Measurements from ENCODE around the gene ZSCAN31.
A peak's percentile ranks its signal among the peaks of the same experiment; 100 is the strongest.
"Not testable (repeated sequence)": the region's sequence is repeated elsewhere in the genome, so short reads cannot be mapped to it uniquely, and the experiment has no call there.

Gene ZSCAN31

DNA sequence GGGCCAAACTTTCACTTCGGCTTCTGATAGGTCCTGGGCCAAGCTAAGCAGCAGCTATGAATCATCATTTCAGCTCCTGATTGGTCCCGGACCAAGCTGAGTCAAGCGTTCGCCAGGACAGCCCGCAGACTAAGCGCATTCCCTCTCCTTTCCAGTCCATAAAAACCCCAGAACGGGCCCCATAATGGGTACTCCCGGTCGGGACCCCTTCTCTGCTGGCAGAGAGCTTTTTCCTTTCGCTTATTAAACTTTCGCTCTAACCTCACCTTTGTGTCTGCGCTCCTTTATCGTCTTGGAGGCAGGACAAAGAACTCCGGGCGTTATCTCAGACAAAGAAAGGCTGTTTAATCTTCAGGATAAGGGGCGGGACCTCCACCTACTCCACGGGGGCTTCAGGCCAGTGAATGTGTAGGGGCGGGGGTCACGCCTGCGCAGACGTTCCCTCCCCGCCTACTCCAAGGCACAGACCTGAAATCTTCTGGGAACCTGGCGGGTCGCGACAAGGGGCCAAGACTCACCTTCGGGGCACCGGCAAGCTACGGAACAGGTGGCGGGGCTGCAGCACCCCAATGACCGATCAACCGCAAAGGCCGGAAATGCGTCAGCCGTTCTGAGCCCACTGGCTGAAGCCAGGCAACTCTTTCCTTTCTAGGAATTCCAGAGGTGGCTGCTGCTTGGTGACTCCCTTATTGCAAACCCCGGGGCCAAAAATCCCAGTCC, at the start of gene ZSCAN31:
TSS of gene ZSCAN31 (minus strand) at position 585 of the 720 bp plus-strand sequence. CDS start 6,465 bp downstream, outside the sequence.
- peak; percentile 95 for DNase-seq

DNA sequence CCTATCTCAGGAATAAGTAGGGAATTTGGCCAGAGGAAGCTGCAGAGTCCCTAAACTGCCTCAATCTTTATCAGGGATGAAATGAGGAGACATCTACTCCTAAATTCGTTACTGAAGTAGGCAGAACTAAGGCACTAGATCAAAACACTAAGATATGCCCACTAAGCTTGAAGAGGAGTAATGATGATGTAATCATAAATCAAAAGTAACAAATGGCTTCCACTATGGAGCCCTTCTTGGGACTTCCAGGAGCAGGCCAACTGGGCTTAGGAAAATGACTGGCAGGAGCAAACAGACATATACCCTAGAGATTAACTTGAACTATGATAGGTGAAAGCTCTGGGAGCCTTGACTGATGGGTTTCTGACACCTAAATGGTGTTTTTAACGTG, 48.2 kb upstream of the ZSCAN31 start:
- no peak for DNase-seq

DNA sequence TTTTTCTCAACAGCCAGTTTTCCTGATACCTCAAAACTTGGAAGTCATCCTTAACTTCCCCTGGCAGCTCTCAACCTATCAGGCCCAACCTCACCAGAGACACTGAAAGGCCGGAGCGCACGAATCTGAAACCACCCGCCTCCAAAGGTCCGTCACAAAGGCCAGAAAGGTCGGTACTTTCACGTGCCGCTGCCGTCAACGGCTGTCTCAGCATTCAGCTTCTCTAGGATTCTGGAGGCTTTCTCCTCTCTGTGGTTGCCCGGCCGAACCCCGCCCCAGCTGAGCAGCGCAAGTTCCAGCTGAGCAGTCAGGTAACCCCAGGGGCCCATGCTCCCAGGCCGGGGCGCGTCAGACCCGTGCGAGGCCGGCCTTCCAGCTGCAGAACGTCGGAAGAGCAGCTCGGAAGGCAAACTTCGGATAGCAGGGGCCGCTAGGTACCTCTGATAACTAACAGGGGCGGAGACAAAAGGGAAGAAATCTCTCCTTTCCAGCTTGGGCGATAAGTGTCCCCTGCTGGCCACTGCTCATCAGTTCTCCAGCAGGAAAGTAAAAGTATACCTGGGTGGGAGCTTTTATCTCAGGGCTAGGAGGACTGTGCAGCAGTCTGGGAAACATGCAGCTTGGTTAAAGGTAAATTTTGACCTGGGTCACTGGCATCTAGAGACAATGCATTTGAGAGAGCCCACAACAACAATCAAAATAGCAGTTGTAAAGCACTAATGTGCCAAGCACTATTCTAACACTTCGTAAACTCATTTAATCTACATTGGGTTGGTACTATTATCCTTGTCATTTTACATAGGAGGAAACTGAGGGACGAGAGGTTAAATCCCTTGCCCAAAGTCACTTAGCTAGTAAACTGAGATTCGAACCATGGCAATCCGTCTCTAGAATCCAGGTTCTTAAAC, 47.5 kb upstream of the ZSCAN31 start:
- DNase-seq: peak; percentile 86

DNA sequence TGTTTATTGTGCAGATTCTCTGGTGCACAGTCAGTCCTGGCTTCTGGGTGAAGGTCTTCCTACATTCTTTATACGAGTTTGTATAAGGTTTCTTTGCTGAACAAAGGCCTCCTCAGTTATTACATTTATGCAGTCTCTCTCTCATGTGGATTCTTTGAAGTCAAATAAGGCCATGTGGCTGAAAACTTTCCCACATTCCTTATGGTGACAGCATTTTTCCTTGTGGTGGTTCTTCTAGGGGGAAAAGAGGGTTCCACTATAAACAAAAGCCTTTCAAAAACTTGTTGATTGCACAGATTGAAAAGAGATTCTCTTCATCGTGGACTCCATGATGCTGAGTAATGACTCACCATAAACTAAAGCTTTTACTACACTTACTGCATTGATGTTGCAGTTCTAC, 44.4 kb upstream of the ZSCAN31 start:
- no peak for DNase-seq

DNA sequence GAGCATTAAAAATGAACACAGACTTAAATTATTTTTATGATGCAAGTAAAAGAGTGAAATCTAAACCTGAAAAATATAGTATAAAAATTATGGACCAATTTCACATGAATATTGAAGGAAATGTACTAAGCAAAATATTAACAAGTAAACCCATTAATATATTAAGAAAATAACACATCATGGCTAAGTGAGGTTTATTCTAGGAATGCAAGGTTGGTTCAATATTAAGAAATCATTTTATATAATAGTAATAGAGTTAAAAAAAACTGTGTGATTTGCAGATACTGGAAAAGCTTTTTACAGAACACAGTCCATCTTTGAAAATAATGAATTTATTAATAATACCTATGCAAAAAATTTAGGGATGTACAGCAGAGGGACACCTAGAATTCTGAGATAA, 42.7 kb upstream of the ZSCAN31 start:
- DNase-seq: no peak

DNA sequence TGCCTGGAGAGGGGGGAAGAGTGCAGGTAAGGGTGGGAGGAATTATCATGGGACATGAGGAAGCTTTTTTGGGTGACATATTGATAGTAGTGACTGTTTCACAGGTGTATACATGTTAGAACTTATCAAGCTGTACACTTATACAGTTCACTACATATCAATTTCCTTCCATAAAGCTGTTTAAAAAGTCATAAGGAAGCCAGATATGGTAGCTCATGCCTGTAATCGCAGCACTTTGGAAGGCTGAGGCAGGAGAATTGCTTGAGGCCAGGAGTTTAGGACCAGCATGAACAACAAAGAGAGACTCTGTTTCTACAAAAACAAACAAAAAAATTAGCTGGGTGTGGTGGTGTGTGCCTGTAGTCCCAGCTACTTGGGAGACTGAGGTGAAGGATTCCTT, 41.9 kb upstream of the ZSCAN31 start:
- DNase-seq: no peak

DNA sequence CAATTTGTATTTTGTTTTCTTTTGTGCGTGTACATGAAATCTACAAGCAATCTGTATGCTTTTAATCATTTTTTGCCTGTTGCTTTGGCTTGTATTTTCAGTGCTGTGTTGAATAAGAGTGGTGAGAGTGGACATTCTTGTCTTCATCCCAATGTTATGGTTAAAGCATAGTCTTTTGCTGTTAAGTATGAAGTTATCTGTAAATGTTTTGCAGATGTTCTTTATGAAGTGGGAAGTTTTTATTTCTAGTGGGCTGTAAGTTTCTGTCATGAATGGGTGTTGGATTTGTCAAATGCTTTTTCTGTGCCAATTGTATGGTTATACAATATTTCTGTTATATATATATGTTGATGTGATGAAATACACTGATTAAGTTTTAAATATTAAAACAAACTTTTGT, 38.0 kb upstream of the ZSCAN31 start:
- DNase-seq: no peak

DNA sequence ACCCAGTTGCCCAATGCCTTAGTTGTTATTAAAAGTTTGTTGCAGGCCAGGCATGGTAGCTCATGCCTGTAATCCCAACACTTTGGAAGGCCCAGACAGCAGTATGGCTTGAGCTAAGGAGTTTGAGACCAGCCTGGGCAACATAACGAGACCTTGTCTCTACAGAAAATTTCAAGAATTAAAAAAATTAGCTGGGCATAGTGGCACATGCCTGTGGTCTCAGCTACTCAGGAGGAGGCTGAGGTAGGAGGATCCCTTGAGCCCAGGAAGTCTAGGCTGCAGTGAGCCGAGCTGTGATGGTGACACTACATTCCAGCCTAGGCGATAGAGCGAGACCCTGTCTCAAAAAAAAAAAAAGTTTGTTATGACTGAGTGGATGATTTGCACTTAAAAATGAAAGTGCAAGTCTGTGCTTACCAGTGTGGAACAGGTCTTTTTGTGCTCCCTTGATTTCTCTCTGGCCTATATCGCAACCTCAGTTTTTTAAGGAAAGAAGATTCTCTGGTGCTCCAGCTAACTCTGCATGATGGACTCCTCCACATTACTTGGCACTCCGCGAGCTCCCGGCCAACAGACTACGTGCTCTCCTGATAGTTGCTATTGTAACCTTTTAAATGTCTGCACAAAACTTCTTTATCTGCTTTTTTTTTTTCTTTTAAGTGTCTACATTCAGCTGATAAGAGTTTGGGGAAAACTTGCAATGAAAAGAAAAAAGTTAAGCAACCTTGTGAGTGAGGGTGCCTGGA, 35.9 kb upstream of the ZSCAN31 start:
- DNase-seq: no peak

DNA sequence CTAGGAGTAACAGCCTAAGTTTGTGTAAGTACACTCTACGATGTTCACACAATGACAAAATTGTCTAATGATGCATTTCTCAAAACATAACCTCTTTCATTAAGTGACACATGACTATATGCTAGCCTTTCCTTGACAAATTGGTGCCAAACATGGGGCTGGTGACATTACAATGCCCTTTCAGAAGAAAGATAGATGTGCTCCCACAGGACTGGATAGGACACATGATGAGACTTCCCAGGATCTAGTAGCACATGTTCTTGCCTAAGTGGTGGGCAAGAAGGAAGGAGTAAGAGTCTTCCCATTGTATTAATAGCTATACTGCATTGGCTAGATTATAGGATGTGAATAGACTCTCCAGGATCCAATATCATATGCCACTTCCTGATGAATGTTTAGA, 35.3 kb upstream of the ZSCAN31 start:
- DNase-seq: no peak

DNA sequence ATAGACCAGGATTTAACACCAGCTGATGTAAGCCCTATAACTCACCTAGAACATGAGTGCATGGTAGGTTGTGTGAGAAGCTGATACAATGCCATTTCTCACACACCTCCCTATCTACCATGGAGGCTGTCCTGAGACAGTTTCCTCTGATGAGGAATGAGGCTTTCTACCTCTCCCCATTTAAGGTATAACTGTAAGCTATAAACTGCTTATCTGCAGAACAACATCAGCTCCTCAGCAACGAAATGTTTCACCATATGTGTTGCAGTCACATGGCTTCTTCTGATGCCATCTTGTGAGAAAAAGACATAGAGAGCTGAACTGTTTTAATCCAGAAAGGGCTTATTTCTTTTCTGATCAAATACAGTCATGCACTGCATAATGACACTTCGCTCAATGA, 34.5 kb upstream of the ZSCAN31 start:
- no peak for DNase-seq

DNA sequence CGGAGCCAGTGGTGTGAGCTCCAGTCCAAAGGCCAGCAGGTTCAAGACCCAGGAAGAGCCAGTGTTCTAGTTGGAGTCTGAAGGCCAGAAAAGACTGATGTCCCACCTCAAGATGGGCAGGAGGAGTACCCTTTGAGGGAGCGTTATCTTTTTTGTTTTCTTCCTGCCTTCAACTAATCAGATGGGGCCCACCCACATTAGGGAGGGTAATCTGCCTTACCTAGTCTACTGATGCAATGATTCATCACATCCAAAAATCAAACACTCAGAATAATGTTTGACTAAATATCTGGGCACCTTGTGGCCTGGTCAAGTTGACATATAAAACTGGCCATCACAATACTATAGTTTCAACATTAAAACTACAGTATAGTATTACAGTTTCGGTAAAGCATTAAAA, 33.5 kb upstream of the ZSCAN31 start:
- DNase-seq: no peak

DNA sequence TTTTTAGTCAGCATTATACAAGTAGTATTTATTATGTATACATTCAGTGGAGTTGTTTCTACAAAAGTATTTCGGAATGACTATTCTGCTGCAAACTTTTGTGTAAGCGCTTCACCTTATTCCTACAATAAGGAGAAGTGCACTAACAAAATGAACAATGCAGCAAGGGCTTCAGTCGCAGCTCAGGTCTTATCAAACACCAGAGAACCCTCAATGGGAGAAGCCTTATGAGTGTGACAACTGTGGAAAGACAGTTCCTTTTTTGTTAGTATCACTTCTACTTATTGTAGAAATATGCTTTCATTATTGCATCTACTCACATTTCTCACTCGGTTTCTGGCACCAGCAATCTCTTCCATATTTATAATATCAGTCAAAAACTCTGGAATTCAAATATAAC, 32.6 kb upstream of the ZSCAN31 start:
- DNase-seq: no peak

DNA sequence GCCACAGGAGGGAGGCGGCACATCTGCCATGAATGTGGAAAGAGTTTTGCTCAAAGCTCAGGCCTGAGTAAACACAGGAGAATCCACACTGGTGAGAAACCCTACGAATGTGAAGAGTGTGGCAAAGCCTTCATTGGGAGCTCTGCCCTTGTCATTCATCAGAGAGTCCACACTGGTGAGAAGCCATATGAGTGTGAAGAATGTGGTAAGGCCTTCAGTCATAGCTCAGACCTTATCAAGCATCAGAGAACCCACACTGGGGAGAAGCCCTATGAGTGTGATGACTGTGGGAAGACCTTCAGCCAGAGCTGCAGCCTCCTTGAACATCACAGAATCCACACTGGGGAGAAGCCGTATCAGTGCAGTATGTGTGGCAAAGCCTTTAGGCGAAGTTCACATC, 29.6 kb upstream of the ZSCAN31 start:
- not testable (repeated sequence) for DNase-seq

DNA sequence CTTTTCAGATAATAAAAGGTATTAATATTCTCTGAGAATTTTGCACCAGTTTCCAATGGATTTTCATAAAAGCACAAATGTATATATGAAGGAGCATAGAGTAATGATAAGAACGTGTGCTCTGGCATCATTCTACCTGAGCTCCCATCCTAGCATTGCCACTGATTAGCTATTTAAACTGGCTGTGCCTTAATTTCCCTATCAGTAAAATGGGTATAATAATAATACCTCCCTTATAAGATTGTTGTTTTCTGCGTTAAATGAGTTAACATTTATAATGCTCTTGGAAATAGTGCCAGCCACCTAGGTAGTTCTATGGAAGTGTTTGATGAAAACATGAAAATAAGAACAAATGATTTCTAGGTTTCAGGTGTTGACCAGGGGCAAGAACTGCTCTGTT, 25.0 kb upstream of the ZSCAN31 start:
- no peak for DNase-seq

DNA sequence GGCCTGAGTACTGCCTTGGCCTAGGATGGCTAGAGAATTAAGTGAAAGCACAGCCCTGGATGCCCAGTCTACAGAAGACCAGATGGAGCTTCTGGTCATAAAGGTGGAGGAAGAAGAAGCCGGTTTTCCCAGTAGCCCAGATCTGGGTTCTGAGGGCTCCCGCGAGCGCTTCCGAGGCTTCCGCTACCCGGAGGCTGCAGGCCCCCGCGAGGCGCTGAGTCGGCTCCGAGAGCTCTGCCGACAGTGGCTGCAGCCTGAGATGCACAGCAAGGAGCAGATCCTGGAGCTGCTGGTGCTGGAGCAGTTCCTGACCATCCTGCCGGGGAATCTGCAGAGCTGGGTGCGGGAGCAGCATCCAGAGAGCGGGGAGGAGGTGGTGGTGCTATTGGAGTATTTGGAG, 23.6 kb upstream of the ZSCAN31 start:
- DNase-seq: not testable (repeated sequence)

DNA sequence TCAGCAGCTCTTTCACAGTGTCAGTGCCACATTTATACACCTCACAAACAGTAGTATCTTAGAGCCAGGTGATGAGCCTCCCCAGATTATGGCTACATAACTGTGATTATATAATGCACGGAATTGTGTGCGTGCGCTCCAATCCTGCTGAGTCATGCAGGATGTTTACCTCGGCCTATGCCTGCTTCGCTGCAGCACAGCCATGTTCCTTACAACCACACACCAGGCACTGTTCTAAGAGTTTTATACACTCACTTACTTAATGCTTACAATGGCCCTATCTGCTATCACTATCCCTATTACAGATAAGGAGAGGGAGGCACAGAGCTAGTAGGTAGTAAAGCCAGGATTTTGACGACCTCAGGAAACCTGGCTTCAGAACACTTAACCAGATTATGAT, 21.1 kb upstream of the ZSCAN31 start:
- no peak for DNase-seq

DNA sequence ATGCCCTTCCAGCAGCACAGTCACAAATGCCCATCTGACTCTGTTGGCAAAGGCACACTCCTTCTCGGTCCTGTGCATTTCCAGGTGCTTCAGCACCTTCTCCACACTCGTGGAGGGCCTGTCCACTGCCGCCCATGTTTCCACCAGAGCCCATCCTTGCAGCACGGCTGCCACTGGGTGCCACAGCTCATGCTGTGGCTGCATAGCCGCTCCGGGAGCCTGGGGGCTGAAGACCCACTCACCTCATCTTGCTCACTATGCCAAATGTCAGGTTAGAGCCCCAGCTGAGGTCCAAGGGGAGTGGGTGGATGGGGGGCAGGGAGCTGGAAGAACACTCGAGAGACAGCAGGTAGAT, 20.7 kb upstream of the ZSCAN31 start:
- no peak for DNase-seq

DNA sequence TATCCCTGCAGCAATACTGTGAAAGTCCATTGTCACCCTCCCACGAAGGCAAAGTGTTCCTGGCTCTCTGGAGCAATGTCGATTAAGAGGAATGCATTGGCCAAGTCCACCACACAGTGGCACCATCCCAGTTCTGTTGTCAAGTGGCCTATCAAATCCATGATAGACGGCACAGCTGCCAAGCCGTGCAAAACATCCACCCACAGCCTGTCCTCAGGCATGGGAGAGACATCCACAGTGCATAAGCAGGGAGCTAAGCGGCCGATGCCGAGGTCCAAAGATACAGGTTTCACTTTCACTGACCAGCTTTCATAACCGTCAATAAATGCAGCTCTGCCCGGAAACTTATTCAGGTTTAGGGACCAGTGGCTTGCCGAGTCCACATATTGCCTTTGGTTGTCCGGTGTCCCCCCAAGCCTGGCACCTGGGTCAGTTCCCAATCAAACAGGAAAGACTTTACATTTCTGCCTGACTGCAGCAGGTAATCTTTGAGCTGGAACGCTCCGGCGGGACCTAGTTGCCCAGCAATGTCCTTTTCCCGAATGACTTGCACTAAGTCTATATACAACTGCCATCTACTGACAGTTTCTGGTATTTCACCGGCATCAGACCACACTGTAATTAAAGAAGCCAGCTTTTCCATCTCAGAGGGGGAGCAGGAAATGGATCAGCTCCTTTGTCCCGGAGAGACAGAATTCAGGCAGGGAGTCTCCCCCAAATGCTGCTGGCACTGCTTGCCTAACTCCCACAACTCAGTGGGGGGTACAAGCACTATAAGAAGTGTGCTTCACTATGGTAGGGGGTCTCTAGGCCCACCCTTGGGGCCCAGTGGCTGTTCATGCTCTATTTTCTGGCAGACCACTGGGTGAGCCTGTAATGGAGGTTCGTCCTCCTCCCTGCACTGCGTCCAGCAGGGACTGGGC, 20.1 kb upstream of the ZSCAN31 start:
- DNase-seq: peak; percentile 78

DNA sequence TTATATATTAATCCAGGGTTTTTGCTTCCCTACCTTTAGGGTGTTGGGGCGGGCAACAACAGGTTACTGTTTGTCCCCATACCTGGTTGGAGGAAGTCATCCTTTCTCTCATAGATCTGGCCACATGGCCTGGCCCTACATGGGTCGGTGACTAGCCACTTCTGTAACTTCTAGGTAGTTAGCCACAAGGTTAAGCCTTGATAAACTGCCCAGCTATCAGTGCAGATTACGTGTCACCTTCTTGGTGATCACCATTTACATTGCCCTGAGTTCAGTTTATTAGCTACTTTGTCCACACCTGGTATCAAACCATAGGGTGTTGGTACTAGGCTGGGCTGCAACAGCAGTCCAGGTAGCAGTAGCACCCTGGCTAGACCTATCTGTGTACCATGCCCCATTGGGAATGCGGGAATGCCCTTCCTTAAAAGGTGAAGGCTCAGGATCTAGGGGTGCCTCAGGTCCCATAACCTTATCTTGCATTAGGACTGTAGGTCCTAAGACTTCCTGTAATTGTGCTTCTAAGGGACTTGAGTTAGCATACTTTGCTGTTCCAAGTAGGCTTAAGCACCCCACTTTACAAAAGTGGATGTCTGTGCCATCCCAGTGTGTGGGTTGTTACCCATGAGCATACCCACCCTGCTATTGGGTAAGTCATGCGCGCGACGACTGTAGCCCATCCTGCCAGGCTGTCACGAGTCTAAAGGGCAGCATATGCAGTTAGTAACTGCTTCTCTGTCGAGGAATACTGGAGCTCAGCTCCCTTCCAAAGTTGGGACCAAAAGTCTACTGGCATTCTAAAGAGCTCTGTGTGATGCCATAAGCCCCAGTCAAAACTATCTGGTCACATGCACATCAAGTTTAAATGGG, 19.0 kb upstream of the ZSCAN31 start:
- DNase-seq: no peak

DNA sequence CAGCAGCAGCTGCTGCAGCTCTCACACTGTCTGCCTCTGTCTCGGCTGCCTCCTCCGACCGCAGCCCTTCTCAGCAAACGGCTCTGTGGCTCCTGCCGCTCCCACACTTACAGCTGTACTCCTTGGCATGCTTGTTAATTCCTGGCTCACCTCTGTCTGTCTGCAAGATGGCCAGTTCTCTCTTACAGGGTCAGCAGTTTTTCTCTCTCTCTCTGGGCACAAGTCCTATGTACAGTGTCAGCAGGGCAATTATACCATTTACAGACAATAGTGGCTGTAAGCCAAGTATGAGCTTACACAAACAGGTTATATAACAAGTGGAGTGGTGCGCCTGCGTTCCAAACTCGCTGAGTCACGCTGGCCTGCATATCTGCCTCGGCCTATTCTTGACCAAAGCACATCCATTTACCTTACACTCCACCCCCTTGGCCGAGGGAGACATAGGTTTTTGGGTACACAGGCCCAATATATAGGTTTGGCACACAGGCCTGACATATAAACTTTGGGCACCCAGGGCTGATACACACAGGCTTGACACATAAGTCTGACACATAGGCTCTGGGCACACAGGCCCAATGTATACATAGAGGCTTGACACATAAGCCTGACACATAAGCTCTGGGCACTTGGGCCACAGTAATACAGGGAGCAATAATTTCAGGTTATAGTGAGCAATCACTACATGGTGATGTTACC, 18.2 kb upstream of the ZSCAN31 start:
- no peak for DNase-seq

DNA sequence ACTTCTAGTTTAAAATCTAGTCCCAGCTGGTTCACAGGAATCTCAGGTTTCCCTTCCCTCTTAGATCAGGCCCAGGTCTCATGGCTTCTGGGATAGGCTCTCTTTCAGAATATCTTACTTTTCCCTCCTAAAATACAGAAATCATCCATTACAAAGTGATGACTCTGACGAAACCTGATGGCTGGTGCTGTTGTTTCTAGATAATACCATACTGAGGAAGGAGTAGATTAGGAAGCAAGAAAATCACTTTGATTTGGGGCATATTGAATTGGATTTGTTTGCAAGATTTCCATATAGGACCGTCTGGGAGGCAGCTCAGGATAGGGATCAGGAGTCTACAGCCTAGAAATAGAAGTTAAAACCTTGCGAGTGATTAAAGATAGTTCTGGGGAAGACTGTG, 17.4 kb upstream of the ZSCAN31 start:
- no peak for DNase-seq

Measured in right hindlimb (tissue), 1 donor.